Activated CD4-positive, alpha-beta T cell treated with anti-CD3 and anti-CD28 coated beads, Interleukin-2, amount 50 U/mL, for 1 hour (primary cell): Measurements from ENCODE around the gene NAALADL2.
"Not testable (repeated sequence)": the region's sequence is repeated elsewhere in the genome, so short reads cannot be mapped to it uniquely, and the experiment has no call there.

Source experiments
- DNase-seq: peaks from one replicate; pipeline ENCODE4 v3.0.0-alpha.2; 2020

Gene NAALADL2

DNA sequence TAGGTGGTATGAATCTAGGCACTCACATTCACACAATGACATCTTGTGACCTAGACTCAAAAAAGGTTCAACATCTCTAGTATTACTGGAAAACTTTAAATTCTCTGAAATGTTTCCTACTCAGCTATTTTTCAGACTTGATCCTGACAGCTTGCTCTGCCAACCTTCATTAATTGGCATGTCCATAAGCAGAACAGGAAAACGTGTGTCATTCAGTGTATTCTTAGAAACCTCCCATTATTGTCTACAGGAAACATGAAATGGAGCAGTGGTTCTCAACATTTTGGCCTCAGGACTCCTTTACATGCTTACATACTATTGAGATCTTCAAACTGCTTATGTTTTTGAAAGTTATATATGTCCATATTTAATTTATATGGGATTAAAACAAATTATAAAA, 363.2 kb downstream of the NAALADL2 start:
- DNase-seq, result no peak

DNA sequence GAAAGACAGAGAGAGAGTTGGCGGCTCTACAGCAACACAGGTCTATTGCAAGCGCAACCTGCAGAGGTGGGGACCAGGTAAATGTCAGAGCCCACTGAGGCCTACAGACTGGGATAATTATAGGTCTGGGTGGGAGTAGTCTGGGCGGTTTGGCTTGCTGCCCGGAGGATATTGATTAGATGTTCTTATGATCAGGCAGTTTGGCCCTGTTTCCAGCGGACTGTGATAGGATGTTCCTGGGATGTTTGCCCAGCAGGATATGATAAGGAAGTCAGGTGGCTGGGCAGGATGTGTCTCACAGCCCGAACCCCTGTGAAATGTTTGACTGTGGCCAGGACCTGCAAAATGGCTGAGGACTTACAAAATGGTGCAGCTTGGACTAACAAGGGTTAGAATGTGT, 364.9 kb downstream of the NAALADL2 start:
- DNase-seq, result no peak

DNA sequence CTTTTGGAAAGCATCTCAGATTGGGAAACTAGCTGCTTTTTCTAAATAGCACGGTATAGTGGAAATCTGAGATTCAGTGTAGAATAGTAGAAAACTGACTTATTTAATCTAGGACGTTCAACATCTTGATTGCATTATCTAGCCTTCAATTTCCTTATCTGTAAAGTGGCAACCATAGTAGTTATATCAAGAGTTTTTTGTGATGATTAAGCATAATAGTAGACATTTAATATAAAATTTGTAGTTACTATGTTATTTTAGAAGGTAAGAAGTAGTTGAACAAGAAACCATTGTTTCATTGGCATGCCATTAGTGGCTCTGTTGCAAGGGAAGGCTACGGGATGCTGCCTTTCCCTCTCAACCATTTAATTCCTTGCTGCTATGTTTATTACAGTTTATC, 367.3 kb downstream of the NAALADL2 start:
- DNase-seq, result no peak

DNA sequence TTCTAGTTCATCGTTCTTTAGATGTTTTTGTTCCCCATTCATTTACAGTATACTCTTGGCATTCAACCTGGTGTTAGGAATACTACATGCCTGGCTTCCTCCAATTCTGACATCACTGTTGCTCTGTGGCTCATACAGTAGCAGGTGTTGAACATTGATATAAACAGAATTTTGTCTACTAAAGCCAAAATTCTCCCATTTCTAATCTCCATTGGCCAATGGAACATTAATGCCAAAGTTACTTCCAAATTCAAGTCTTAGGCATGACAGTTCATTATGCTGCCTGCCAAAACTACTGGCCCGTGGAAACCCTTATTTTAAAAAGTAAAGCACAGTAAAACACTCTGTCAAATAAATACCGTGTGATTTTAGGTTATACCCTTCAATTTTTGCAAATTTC, 368.0 kb downstream of the NAALADL2 start:
- no peak for DNase-seq

DNA sequence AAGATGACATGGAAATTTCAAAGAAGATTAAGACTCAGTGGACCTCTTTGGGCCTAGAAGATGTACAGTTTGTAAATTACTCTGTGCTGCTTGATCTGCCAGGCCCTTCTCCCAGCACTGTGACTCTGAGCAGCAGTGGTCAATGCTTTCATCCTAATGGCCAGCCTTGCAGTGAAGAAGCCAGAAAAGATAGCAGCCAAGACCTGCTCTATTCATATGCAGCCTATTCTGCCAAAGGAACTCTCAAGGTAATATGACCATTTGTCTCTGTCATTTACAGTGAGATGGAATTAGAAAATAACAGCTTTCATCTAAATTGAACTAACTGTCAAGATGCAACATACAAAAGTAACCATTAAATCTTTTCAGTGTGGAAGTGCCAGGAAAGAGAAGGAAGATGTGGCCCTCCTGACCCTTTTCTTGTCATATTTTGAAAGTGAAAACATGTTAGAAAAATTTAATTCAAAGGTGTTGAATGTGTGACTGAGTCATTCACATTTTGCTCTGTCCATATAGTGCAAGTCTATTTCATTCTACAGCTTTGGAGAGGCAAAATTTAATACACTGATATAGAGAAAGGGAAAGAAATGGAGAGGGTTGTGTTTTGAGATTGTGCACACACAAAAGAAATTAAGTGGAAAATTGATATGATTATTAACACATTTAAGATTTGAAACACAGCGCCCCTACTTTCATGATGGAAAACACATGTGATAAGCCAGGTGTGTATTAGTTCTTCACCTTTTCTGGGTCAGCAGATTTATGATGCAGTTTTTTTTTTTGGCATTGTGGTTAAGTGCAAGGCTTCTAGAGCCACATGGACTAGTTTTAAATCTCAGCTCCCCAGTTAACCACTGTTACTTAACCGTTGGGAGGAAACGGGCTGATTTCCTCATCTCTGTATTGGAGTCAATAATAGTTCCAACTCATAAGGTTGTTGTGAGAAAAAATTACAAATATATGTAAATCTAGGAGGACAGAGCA, 375.1 kb downstream of the NAALADL2 start:
- no peak for DNase-seq

DNA sequence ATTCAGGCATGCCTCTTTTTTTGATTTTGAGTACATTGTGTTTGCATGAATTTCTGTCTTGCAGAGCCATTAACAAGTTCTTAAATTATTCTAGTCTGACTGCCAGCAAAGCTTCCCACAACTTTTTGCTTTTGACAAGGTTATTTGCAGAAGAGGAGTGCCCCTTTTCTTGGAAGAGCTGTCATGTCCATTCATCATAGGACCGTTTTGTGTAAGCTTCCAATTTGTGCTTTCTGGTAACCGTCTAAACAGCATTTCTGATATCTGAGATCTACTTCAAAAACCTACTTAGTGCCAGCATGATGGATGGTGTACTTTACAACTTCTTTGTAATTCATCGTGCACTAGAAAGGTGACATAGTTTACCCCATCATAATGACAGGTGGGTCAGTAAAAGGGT, 379.7 kb downstream of the NAALADL2 start:
- DNase-seq, result no peak

DNA sequence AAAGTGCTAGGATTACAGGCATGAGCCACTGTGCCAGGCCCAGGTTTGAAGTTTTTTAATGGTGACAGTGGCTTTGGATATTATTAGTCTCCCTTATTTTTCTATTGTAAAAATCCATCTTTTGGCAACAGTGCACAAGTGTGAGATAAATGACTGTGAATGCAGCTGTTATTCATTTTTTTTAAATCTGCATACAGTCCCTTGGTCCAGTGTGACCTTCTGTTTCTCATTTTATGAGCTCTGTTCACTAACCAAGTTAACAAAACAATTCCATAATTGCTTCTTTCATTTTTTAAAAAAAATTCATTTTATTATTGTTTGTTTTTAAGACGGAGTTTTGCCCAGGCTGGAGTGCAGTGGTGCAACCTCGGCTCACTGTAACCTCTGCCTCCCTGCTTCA, 381.8 kb downstream of the NAALADL2 start:
- DNase-seq, result no peak

DNA sequence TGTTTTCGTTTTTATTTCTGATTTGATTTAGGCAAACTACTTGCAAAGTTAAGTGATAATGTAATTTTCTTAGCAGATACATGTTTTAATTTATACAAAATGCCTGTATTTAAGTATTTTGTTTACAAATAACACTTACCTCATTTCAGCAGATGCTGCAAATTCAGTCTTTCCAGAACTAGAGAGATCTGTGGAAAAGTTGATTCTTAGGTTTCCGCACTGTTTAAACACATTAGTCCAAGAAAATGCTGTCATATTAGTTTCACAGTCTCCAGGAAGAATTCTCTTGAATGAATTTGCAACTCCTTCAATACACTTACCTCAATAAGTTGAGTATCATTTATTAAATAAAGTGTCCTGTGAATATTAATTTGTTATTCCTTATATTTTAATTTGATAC, 383.1 kb downstream of the NAALADL2 start:
- DNase-seq, result no peak

DNA sequence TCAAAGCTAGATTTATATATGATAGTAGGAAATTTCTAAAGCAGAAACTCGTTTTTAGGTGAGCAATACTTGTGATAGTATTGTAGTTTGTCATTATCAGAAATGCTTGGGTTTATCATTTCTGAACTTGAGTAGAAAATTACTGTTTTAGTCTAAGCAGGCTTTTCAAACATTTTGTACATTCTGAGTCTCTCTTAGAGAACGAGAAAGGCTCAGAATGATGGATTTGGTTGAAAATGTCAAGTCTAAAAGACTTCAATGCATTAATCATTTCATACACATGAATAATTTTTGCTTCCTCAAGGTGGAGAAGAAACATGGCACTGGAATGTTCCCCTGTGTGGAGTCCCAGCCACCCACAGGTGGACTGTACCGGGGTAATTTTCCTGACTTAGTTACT, 387.1 kb downstream of the NAALADL2 start:
- DNase-seq, result no peak

DNA sequence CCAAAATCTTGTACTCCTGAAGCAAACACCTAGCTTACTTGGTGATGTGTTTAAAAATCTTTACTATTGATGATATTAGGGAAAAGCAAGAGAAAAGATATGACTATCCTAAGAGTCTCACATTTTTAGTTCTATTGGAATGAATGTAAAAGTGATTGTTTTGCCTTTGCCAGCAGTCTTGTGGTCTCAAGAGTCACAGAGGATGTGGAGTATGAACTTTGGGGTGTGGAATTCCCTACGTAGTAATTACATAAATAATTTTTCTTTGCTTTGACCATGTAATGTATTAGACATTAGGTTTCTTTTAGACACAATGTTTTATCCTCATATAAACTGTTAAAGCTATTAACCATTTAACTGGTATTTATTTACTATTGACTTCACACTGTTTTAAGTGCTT, 387.6 kb downstream of the NAALADL2 start:
- DNase-seq, result no peak

DNA sequence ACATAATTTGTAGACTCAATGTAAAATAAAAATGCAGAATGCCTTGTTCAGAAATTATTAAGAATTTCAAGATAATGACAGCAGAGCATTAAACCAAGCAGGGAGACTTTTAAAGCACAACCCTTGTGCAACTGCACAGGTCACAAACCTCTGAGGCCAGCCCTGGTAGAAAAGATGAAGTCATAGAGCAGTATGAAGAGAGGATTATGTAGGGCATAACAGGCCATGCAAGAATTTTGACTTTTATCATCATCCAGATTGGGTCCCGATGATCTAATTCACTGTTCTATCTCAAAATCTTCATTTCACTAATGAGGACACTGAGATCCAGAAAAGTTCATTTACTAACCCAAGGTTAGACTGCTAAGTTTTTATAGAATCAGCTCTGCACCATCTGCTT, 388.5 kb downstream of the NAALADL2 start:
- DNase-seq, result no peak

DNA sequence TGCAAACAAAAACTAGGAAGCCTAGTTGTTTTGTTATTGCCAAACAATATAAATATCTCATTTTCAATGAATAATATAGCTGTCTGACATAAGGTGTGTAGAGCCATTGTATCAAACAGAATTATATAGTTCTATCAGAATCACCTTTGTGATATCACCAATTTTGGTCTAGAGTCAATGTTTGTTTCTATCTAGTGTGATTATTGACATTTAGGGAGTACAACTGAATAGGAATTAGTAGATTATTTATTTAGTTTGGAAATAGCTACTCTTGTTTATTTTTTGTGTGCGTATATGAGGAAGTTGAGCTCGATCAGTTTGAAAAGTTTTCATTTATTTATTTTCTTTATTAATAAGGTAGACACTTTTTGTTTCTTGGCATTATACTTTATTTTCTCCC, 389.7 kb downstream of the NAALADL2 start:
- DNase-seq, result no peak

DNA sequence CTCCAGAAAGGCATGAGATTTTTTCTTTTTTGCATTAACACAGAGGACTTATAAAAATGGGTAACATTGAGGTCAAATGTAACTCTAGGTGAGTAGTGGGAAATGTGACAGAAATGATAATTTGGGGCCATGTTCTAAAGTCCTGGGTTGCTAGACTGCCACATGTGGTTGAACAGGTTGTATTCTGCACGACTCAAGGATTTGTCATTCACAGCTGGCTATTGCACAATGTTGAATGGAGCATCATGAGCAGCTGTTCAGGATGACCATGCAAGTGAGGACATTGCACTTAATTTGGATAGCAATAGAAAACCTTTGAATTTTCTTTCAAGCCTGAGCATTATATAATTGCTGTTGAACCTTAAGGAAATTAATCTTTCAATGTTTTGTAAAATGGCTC, 396.6 kb downstream of the NAALADL2 start:
- no peak for DNase-seq

DNA sequence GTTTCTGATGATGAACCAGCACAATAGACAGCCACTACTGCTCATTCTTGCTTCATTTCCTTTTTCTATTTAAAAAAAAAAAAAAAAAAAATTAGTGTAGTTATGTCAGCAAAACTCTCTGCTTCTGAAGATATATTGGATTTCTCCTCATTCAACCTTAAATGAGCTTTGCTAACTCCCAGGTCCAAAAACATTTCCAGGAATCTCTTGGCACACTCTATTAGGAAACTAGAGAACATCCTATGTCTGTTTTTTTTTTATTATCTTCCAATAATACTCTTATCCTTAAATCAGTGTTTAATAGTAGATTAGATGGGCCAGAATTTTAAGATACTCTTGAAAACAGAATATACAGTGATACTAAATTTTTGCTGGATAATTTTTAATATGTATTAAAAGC, 398.0 kb downstream of the NAALADL2 start:
- no peak for DNase-seq

DNA sequence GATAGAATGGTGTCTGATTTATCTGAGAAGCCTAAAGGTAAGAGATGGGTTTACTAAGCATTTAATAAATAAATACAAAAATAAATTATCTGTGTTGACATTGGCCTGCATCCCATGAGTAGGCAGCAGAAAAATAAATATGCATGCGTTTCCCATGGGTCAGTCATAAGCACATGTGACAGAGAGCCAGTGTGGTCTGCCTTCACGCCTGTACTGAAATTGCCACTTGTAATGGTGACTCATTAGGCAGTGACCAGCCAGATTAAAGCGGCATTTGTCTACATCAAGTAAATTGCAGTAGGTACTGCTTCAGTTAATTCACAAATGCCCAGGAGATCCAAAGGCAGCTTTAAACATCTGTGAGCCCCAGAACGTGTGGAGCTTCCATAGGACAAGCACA, 399.6 kb downstream of the NAALADL2 start:
- DNase-seq, result no peak

DNA sequence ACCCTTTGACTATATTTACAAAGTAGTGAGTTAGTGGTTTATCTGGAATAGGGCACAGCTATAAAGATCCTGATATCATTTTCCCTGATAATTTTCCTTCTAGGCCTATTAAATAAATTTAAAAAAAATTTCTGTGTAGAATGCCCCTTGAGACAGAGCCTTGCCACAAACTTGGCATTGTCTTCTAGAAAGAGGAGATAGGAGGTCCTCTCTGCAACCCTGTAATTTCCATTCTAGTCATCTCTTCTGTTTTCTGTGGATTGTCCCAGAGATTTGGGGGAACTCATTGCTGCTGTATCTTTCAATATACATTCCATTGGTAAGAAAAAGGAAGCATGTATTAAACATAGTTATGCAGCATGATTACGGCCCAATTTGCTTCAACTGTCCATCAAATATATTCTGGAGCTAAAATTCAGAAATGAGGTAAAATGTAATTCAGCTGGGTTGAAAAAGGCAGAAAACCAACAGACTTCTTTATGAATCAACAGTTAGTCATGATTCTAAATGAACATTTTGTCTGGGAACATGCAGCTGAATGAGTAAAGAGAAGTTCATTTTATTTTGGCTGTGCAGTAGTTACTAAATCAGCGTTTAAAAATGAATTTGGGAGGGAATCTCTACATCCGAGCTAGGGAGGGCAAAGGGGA, 401.1 kb downstream of the NAALADL2 start:
- no peak for DNase-seq

DNA sequence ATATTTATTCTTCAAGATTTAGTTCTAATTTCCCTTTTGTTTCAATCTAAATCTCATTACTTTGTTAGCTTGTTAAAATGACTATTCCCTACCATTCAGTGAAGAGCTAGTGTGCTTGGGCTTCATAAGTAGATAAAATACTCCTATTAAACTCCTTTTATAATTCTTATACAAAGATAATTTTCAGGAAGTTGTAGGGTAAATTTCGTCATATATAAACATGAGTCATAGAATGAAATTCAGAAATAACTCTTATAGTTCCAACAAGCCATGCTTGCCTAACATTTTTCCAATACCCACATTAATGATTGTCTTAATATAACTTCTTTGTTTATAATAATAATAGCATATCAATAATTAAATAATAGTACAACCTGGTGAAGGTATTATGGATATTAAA, 407.3 kb downstream of the NAALADL2 start:
- DNase-seq, result no peak

DNA sequence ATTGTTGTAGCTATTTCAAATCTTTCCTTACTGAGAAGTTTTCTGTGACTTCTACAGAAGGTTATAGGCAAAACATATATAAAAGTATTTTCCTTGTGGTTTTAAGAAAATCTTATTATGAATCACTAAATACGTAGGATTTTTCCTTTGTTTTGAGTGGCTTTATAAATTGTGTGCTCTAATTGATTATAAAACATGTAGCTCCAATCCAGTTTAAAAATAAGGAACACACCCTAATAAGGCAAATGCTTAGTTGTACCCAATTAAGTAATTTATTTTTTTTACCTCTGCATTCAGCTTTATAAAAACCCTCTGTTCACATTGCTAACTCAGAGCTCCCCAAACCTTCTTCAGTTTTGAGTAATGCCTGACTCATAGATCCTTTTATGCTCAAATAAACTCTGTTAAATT, 408.0 kb downstream of the NAALADL2 start:
- no peak for DNase-seq

DNA sequence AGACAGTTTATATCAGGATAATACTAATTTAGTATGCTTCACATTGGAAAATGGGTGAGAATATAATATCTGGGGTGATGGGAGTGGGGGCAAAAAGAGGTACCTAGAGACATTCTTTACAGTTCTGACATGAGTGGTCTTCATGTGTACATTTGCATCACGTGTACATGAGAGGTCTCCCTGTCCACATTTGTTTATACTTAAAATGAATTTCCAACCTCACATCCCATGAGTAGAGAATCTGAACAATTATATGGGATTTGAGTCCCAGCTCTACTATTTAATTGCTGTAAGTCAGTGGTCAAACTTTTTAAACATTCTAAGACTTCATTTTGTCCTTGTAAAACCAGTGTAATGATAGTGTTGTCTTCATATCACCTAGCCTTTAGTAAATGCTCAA, 408.4 kb downstream of the NAALADL2 start:
- DNase-seq, result no peak

DNA sequence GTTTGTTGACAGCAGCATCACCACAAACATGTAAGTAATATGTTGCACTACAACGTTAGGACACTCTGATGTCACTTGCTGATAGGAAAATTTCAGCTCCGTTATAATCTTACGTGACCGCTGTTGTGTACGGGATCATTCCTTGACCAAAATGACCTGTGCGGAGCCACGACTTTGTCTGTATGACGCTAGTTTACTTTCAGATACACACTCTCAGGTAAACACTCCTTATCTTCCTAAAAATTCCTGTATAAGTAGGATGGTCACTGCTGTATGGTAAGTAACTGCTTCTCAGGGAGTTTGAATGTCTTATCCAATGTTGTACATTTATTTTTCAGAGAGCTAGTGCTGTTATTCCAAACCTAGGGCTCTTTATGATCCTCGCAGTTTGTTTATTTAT, 410.3 kb downstream of the NAALADL2 start:
- DNase-seq, result no peak

DNA sequence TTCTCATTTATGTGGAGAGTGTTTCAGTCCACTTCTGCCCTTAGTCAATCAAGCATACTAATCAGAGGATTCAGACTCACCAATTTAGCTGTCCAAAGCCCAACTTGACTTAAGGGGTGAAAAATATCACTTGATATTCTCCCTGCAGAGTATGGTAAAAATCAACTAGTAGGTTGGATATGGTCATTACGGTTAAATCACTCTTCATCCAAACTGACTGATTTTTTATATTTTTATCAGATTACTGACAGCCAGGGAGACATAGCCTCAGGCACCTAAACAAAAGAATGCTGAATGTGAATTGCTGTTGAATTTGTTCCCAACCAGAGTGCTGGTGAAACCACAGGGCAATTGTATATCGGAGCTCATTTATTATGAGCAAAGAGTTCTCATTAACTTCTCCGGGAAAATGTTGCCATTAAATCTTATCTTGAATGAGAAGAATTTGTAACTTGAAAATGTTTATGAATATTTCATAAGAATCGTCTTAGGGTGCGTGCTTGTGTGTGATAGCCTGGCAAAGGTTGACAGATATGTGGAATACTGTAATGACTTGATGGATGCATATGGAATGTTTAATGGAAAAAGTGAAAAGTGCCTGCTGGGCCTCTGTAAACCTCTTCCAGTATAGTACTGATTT, 411.2 kb downstream of the NAALADL2 start:
- no peak for DNase-seq

DNA sequence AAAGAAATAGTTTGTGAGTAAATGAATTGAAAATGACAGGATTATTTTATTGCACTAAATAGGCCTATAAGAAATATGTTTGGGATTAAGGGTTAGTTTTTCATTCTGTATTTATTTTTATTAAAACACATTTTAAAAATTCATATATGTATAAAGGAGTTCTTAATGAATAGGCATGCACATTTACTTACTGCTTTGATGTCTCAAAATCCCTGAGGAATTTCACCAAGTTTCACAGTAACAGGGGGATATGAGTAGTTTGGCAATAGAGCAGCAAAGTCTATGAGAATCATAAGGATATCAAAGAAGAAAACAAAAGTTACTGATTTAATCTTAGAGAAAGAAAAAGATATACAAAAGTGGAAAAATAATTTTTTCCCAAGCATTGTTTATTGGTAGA, 411.7 kb downstream of the NAALADL2 start:
- no peak for DNase-seq

DNA sequence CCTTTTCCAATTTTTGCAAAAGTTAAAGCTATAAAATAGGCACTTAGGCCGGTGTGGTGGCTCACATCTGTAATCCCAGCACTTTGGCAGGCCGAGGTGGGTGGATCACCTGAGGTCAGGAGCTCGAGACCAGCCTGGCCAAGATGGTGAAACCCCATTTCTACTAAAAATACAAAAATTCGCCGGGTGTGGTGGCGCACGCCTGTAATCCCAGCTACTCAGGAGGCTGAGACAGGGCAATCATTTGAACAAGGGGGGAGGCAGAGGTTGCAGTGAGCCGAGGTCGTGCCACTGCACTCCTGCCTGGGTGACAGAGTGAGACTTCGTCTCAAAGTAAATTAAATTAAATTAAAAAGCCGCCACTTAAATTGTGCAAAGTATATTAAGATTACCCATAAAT, 412.3 kb downstream of the NAALADL2 start:
- not testable (repeated sequence) for DNase-seq

DNA sequence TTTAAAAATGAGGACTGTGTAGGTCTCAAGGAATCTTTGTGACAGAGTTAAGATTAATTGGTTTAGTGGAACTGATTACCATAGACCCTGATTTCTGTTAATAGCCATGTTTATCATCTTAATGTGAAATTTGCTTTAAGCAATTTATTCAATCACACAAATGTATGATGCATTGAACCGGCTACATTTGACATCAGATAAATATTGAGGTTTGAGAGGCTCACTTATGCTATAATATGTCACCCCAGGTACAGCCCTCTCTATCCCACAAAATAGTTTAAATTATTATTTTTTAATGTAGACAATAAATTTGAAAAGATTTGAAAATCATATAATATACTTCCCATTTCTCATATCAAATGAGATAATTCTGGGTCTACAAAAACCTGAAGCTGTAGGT, 413.3 kb downstream of the NAALADL2 start:
- no peak for DNase-seq
